Nephron progenitor cell (in vitro differentiated cells): ENCODE data around the gene MTA2.

Experiments
- DNase-seq: peaks from one replicate; pipeline ENCODE4 v3.0.0; 2021
- H3K27ac Mint-ChIP-seq: 2 replicates; pipeline ENCODE4 v1.8.0; 2021; ENCODE audit warnings: mild to moderate bottlenecking, moderate library complexity, mixed read lengths
- H3K27me3 Mint-ChIP-seq: 2 replicates; pipeline ENCODE4 v1.8.0; 2021; ENCODE audit warnings: mild to moderate bottlenecking, low read depth, mixed read lengths; ENCODE audit not compliant: poor library complexity
- H3K36me3 Mint-ChIP-seq: 2 replicates; pipeline ENCODE4 v1.8.0; 2021; ENCODE audit warnings: low read depth, mixed read lengths
- H3K4me1 Mint-ChIP-seq: 2 replicates; pipeline ENCODE4 v1.8.0; 2021; ENCODE audit warnings: mixed read lengths
- H3K4me3 Mint-ChIP-seq: 2 replicates; pipeline ENCODE4 v1.8.0; 2021; ENCODE audit warnings: mild to moderate bottlenecking, moderate library complexity, mixed read lengths
- H3K9me3 Mint-ChIP-seq: 2 replicates; pipeline ENCODE4 v1.8.0; 2021; ENCODE audit warnings: mild to moderate bottlenecking, moderate library complexity, mixed read lengths
- CTCF ChIP-seq: fragments of 200-600 bp; sonication (generic); IDR thresholded peaks from 2 replicates; pipeline ENCODE4 v1.5.0; 2021; ENCODE audit warnings: antibody characterized with exemption

MTA2 gene

GRCh38 chr11:62579252-62579651 is 22.4 kb downstream of the MTA2 start:
- H3K27me3 Mint-ChIP-seq: no peaks in the 10 kb centered on the region
- H3K4me1 Mint-ChIP-seq: peaks cover 18% of the 10 kb centered on the region
- peaks cover 54% of the 10 kb centered on the region for H3K36me3 Mint-ChIP-seq
- no peak overlapping the region for H3K27ac Mint-ChIP-seq
- H3K9me3 Mint-ChIP-seq: no peaks in the 10 kb centered on the region
- no peak overlapping the region for H3K4me3 Mint-ChIP-seq
- no peak for DNase-seq
- no peak for TF ChIP-seq CTCF

DNA sequence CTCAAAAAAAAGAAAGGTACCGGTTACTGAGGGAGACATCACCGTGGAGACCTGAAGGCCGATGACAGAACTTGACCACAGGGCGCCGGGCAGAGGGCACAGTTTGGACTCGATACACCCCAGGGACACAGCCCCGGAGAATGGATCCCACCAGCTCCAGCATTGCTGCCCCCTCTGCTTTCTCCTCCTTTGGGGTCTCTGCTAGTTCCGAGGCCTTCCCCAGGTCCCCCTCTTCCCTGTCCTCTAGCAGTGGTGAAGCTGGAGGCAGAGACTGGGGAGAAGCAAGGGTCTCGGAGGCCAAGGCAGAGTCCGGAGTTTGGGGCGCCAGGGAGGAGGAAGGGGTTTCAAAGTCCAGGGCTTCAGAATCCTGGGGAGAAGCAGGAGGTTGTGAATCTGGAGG is 23.1 kb downstream of the MTA2 start:
- Mint-ChIP-seq H3K9me3 (no peaks in the 10 kb centered on the region), H3K36me3 (peaks cover 47% of the 10 kb centered on the region), H3K27me3 (no peaks in the 10 kb centered on the region), H3K4me3 (no peak overlapping the region), H3K27ac (no peak overlapping the region), H3K4me1 (peaks cover 18% of the 10 kb centered on the region)
- no peak for TF ChIP-seq CTCF
- DNase-seq: no peak

- Mint-ChIP-seq H3K27me3 (no peaks in the 10 kb centered on the region), H3K36me3 (peaks cover 48% of the 10 kb centered on the region), H3K9me3 (no peaks in the 10 kb centered on the region), H3K4me1 (peaks cover 30% of the 10 kb centered on the region), H3K27ac (peak overlapping the region; percentile 67), H3K4me3 (no peak overlapping the region)
- no peak for TF ChIP-seq CTCF
- DNase-seq: no peak
Measured at GRCh38 chr11:62577046-62577714, 24.5 kb downstream of the MTA2 start.

DNA sequence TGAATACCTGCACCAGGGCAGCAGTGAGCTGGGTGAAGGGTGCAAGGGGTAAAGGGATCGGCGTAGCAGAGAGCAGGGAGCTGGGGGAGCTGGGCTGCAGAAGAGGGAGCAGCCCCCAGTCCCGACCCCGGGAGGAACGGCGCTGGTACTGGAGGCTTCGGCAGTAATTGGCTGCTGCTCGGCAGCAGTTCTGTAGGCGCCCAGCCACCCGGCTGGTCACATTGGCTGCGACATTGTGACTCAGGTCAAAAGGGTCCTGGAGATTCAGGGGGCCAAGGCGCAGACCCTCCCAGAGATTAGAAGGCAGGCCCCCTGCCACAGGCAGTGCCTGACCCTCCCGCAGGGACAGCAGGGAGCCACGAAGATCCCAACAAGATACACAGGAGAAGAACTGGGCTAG is 25.8 kb downstream of the MTA2 start:
- Mint-ChIP-seq H3K9me3 (no peaks in the 10 kb centered on the region), H3K36me3 (peaks cover 51% of the 10 kb centered on the region), H3K27ac (peak overlapping the region; percentile 82), H3K27me3 (no peaks in the 10 kb centered on the region), H3K4me3 (peak overlapping the region; percentile 100), H3K4me1 (peaks cover 43% of the 10 kb centered on the region)
- no peak for DNase-seq
- TF ChIP-seq CTCF: no peak

DNA sequence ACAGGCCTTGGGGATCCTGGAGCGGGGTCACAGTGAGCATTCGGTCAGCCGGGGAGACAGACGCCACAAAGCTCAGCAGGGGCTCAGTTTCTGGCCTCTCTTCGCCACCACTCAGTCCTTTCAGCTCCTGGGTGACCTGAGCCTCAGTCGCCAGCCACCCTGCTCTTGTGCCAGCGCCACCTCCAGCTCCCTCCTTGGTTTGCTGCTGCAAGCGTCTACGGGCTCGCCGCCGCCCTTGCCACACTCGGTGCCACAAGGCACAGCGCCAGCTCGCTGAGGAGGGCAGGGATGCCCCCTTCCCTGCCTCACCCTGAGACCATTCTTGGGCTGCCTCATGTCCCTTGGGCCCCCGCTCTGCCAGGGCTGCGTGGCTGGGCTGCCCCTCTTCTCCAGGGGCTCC is 26.5 kb downstream of the MTA2 start:
- no peak for TF ChIP-seq CTCF
- Mint-ChIP-seq H3K4me1 (peaks cover 46% of the 10 kb centered on the region), H3K9me3 (no peaks in the 10 kb centered on the region), H3K27ac (peak overlapping the region; percentile 92), H3K36me3 (peaks cover 55% of the 10 kb centered on the region), H3K4me3 (peak overlapping the region; percentile 100), H3K27me3 (no peaks in the 10 kb centered on the region)
- no peak for DNase-seq
